ENCODE measurements around the gene PRICKLE3.

- TF ChIP-seq CTCF (IDR thresholded peaks at IDR 0.05), result no peak
- no peak for TF ChIP-seq ZFX (IDR thresholded peaks at IDR 0.05; ENCODE audit: borderline replicate concordance)
Measured at GRCh38 chrX:49137492-49137891, 48.7 kb downstream of the PRICKLE3 start.
